Tibial artery (tissue), 4 donors: Measurements from ENCODE around the gene ZEB2.

Source experiments
- DNase-seq, 2 donors: peaks; one replicate each; pipeline ENCODE4 v3.0.0-alpha.2; 2019
- H3K27ac ChIP-seq, 2 donors: fragments of 200-600 bp; sonication (generic) in 1 of 2; 1 replicate in 1 of 2; 2 replicates in 1 of 2; pipeline ENCODE4 v1.5.1; 2018 to 2019; ENCODE audit warnings: mild to moderate bottlenecking in 1 of 2
- H3K27me3 ChIP-seq, 2 donors: fragments of 200-600 bp; sonication (generic) in 1 of 2; one replicate each; pipeline versions ENCODE4 v1.5.1 to v1.6.0; 2016 to 2019
- H3K36me3 ChIP-seq, 3 donors: fragments of 200-600 bp; sonication (generic) in 2 of 3; one replicate each; pipeline ENCODE4 v1.5.1; 2016 to 2019; ENCODE audit warnings: mild to moderate bottlenecking in 2 of 3
- H3K4me1 ChIP-seq, 4 donors: fragments of 200-600 bp; sonication (generic) in 2 of 4; 1 replicate in 3 of 4; 2 replicates in 1 of 4; pipeline ENCODE4 v1.5.1; 2016 to 2019
- H3K4me3 ChIP-seq, 2 donors: fragments of 200-600 bp; sonication (generic) in 1 of 2; 1 replicate in 1 of 2; 2 replicates in 1 of 2; pipeline ENCODE4 v1.5.1; 2018 to 2019; ENCODE audit warnings: mild to moderate bottlenecking in 2 of 2
- H3K9me3 ChIP-seq, 3 donors: fragments of 200-600 bp; sonication (generic) in 1 of 3; one replicate each; pipeline ENCODE4 v1.5.1; 2016 to 2019
- CTCF ChIP-seq, 2 experiments: fragments of 200-600 bp in 1 of 2; fragments of 450-650 bp in 1 of 2; IDR thresholded peaks; one replicate each; pipeline ENCODE4 v1.5.1; 2017 to 2019; ENCODE audit warnings: antibody characterized with exemption in 2 of 2, mild to moderate bottlenecking in 1 of 2, moderate library complexity in 1 of 2
- intact Hi-C: fragments of 100-400 bp; cut with DNase I; formaldehyde crosslinking; loops from one replicate; pipeline ENCODE4 v1.15.0; 2023; ENCODE audit warnings: low total_unique reads

The ZEB2 gene

GRCh38 chr2:144529841-144530240 lies 9.9 kb upstream of the ZEB2 start:
- Histone ChIP-seq H3K4me1 (peaks cover 0 to 43% (median 9%) of the 10 kb centered on the region in 4 donors), H3K27me3 (no peaks in the 10 kb centered on the region), H3K4me3 (no peak overlapping the region), H3K9me3 (no peaks in the 10 kb centered on the region), H3K27ac (peak overlapping the region; percentile 29 to 36), H3K36me3 (no peaks in the 10 kb centered on the region)
- TF ChIP-seq CTCF (IDR thresholded peaks at IDR 0.05): no peak
- intact Hi-C loops: loop anchor here (10.0 kb wide), 1 partner anchor 495 kb away; no protein-coding TSS in a partner anchor
- DNase-seq: peak; percentile 31 to 70

- Histone ChIP-seq H3K36me3 (no peaks in the 10 kb centered on the region), H3K27me3 (no peaks in the 10 kb centered on the region), H3K27ac (peak overlapping the region; percentile 58 to 99), H3K4me3 (no peak overlapping the region), H3K4me1 (peaks cover 0 to 46% (median 9%) of the 10 kb centered on the region in 4 donors), H3K9me3 (no peaks in the 10 kb centered on the region)
- TF ChIP-seq CTCF (IDR thresholded peaks at IDR 0.05): no peak
- DNase-seq: no peak
- intact Hi-C loops: loop anchor here (10.0 kb wide), 1 partner anchor 497 kb away; no protein-coding TSS in a partner anchor
Measured at GRCh38 chr2:144528108-144528507, 8.2 kb upstream of the ZEB2 start.

GRCh38 chr2:144526831-144527230 lies 6.9 kb upstream of the ZEB2 start:
- no peak for DNase-seq
- Histone ChIP-seq H3K27me3 (no peaks in the 10 kb centered on the region), H3K27ac (peak overlapping the region; percentile 58 to 99), H3K9me3 (no peaks in the 10 kb centered on the region), H3K4me3 (no peak overlapping the region), H3K36me3 (no peaks in the 10 kb centered on the region), H3K4me1 (peaks cover 0 to 58% (median 12%) of the 10 kb centered on the region in 4 donors)
- intact Hi-C loops: loop anchor here (10.0 kb wide), 1 partner anchor 498 kb away; no protein-coding TSS in a partner anchor
- TF ChIP-seq CTCF (IDR thresholded peaks at IDR 0.05): no peak

GRCh38 chr2:144524118-144525009 lies 4.4 kb upstream of the ZEB2 start:
- H3K27me3 ChIP-seq: no peaks in the 10 kb centered on the region
- H3K36me3 ChIP-seq: no peaks in the 10 kb centered on the region
- H3K4me1 ChIP-seq: peaks cover 0 to 56% (median 8%) of the 10 kb centered on the region in 4 donors
- intact Hi-C loops: loop anchor here (10.0 kb wide), 1 partner anchor 500 kb away; no protein-coding TSS in a partner anchor
- no peaks in the 10 kb centered on the region for H3K9me3 ChIP-seq
- DNase-seq: peak; percentile 70 to 86
- TF ChIP-seq CTCF (IDR thresholded peaks at IDR 0.05): no peak
- peak overlapping the region; percentile 97 to 99 for H3K27ac ChIP-seq
- H3K4me3 ChIP-seq: peak overlapping the region; percentile 71 to 73

- intact Hi-C loops: loop anchor here (10.0 kb wide), 1 partner anchor 501 kb away; no protein-coding TSS in a partner anchor
- Histone ChIP-seq H3K9me3 (no peaks in the 10 kb centered on the region), H3K4me1 (peaks cover 0 to 54% (median 8%) of the 10 kb centered on the region in 4 donors), H3K36me3 (no peaks in the 10 kb centered on the region), H3K27ac (peak overlapping the region; percentile 97 to 99), H3K4me3 (peak overlapping the region; percentile 71 to 73), H3K27me3 (no peaks in the 10 kb centered on the region)
- TF ChIP-seq CTCF (IDR thresholded peaks at IDR 0.05): no peak
- DNase-seq: peak in 1 of 2 donors; percentile 69
Measured at GRCh38 chr2:144523596-144524117, 3.7 kb upstream of the ZEB2 start.
